UCSD-AML1 (cell line): ENCODE data around the gene MAD1L1.

Source experiments
- DNase-seq: peaks from one replicate; lab custom pipeline; 2025; ENCODE audit not compliant: unreplicated experiment; lab: John Stamatoyannopoulos, UW

Gene MAD1L1

DNA sequence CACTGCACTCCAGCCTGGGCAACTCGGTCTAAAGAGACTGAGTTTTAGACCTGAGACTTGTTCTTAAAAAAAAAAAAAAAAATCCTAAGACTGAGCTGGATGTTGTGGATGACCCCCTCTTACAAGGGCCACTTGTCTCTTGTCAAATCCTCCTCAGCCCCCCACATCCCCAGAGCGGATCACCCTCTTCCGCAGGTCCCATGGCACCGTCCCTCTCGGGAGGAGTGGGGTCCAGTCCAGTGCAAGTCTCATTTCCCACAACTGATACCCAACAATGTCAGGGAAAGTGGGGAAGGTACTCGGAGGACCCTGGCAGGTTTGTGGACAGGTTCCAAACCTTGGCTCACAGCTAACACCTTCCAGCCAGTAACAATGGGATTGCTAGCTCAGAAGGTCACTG, 462.4 kb downstream of the MAD1L1 start:
- no peak for DNase-seq

GRCh38 chr7:1769286-1770200, 463.2 kb downstream of the MAD1L1 start:
- no peak for DNase-seq

- DNase-seq = no peak
Measured at GRCh38 chr7:1768832-1769231, 463.9 kb downstream of the MAD1L1 start.

DNA sequence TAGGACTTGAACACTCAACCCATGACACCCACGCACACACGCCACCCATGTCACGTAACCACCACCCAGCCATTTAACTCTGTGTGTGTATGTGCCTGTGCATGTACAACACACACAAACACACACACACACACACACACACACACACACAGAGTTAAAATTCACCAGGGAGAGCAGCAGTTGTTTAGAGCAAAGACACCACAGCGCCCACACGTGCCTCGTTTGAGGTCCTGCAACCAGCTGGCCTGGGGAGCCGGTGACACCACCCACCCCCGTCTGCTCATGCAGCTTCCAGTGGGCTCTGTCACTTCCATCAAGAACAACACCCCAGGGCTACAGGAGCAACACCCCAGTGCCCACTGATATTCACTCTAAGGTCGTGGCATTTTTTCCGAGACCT, 465.2 kb downstream of the MAD1L1 start:
- DNase-seq = no peak
